HG02970 (cell line): ENCODE data around the gene IL22RA1.

Experiments used
- ATAC-seq: cut with Tn5 transposase; IDR thresholded peaks from one replicate; pipeline ENCODE4 v1.9.1; 2021; ENCODE audit warnings: mild to moderate bottlenecking, moderate library complexity, moderate number of reproducible peaks; ENCODE audit not compliant: unreplicated experiment, low FRiP score

Gene IL22RA1

GRCh38 chr1:24100945-24101737, 41.8 kb downstream of the IL22RA1 start:
- ATAC-seq, result no peak

DNA sequence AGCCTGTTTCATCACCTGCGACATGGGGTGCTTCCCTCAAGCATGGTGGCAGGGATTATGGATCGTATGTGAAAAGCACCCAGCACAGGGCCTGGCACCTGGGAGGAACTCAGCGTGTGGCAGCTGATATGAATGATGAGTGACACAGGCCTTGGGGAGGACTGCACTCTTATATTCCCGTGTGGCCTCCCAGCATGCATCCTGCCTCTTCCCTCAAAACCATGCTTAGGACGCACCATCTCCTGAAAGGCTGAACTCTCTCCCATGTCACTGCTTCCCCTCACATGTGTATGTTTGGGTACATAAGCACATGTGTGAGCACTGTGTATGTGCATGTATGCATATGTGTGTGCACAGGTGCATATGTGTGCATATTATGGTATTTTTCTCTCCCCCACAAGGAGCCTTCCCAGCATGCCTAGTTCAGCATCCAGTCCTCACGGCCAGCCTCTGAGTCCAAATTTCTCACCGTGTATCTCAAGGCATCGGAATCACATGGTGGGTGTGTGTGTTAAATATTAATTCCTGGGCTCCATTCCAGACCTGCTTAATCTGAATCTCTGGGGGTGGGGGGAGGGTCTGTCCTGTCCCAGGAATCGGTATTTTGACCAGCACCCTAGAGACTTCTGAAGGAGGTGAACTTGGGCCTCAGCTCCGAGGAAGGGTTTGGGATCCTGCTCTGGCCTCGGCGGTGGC, 43.8 kb downstream of the IL22RA1 start:
- ATAC-seq, result no peak

- ATAC-seq, result no peak
These were observed 44.8 kb downstream of the IL22RA1 start for GRCh38 chr1:24098102-24098501.

- no peak for ATAC-seq
These were observed 45.3 kb downstream of the IL22RA1 start for GRCh38 chr1:24097663-24098062.

GRCh38 chr1:24096739-24097103, 46.2 kb downstream of the IL22RA1 start:
- ATAC-seq, result no peak

GRCh38 chr1:24096009-24096738, 46.8 kb downstream of the IL22RA1 start:
- ATAC-seq, result no peak

GRCh38 chr1:24095140-24095859, 47.6 kb downstream of the IL22RA1 start:
- no peak for ATAC-seq

GRCh38 chr1:24094554-24094953, 48.4 kb downstream of the IL22RA1 start:
- no peak for ATAC-seq

DNA sequence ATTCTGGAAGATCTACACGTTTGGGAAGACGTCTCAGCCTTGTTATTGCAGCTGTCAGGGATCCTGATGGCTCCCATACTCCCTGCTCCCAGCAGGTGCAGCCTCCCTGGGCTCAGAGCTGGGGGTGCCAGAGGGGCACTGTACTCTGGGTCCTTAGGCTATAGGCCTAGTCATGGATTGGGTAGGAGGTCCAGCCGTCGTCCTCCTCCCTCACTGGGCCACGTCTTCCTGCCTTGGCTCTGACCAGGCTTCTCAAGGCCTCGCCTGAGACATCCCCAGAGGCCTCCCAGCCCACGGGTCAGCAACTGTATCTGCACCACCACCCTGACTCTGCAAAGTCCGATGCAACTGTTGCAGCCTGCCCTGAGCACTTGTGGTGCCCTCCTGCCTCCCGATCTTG, 49.2 kb downstream of the IL22RA1 start:
- no peak for ATAC-seq

DNA sequence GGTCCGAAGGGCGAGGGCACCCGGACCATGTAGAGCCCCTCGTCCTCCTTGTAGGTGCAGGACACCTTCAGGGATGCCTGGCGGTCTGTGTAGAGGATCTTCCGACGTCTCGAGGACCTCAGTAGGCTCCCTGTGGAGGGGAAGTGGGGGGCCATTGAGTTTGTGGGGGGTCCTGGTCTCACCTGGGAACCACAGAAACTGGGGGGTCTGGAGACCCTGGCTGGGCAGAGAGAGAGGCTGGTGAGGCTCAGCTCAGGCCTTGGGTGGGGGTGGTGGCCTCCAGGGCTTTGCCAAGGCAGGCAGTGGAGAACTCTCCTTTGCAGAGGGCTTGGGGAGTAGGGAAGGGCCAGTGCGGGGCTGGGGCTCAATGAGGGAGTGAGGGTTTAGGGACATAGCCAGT, 50.0 kb downstream of the IL22RA1 start:
- no peak for ATAC-seq

DNA sequence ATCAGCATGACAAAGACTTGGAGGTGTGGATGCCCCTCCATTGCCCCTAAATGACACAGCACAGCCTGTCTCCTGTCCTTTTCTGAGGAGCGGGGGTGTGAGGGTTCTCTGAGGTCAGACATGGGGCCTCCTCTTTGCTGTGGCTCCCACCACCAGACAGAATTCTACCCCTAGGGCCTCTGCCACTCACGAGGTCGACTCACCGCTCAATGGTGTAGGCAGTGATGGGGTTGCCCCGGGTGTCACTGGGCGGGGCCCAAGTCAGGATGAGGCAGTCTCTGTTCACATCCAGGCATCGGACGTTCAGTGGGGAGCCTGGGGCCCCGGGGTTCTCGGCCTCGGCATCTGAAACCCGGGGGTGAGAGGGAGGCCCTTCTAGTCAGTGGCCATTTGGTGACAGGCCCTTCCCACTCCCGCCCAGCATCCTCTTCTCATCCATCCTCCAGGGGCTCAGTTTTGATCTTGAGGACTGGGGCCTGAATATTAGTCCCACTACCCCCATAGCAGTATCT, 50.9 kb downstream of the IL22RA1 start:
- ATAC-seq, result no peak

DNA sequence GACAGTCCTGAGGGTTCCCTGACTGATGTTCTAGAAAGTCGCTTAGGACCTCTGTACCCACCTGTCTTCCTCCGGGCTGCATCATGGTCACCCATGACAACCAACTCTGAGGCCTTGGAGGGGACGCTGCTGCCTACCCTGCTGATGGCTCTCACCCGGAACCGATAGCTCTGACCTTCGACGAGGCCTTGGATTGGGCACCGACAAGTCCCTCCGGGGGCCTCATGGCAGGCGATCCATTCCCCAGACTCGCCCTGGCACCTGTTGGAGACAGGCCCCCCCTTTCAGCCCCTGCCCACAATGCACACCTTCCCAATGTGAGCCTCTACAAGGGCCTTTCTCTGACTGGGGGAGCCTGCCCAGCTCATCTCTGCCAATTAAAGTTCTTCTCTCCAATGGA, 52.2 kb downstream of the IL22RA1 start:
- ATAC-seq, result no peak

- no peak for ATAC-seq
These were observed 53.0 kb downstream of the IL22RA1 start for GRCh38 chr1:24089743-24090555.

GRCh38 chr1:24089027-24089742, 53.8 kb downstream of the IL22RA1 start:
- ATAC-seq, result no peak

- no peak for ATAC-seq
These were observed 56.5 kb downstream of the IL22RA1 start for GRCh38 chr1:24086466-24086865.

DNA sequence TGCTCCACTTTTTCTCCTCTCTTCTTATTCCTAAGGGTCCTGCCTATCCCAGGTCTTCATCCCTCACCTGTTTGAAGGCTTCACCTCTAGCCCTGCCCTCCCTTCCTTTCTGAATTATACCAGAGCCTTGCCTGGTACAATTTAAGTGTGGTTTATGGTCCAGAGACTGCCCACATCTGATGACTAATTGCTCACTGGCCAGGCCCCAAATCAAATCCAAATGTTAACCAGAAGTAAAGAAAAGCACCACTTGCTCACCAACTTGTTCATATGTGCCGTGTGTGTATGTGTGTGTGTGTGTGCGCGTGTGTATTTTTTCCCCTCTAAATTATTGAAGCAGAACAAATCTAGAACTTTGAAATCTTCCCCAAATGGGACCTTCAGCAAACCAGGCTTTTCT, 57.4 kb downstream of the IL22RA1 start:
- no peak for ATAC-seq

GRCh38 chr1:24085007-24085406, 57.9 kb downstream of the IL22RA1 start:
- no peak for ATAC-seq

- ATAC-seq, result no peak
These were observed 58.9 kb downstream of the IL22RA1 start for GRCh38 chr1:24084050-24084449.

GRCh38 chr1:24082372-24082771, 60.6 kb downstream of the IL22RA1 start:
- no peak for ATAC-seq
